ENCODE measurements around the gene PTK6. TPM values are rescaled to one million over a fixed set of nuclear protein-coding genes. Genes with fewer than 3 reads are reported as not detected.

Gene PTK6
- total and polyA plus RNA-seq, 2 of the 13 experiments (the other 11 are each of a cell fraction or from before 2014, with no cell fraction given): 0.08 TPM; not detected in 1

DNA sequence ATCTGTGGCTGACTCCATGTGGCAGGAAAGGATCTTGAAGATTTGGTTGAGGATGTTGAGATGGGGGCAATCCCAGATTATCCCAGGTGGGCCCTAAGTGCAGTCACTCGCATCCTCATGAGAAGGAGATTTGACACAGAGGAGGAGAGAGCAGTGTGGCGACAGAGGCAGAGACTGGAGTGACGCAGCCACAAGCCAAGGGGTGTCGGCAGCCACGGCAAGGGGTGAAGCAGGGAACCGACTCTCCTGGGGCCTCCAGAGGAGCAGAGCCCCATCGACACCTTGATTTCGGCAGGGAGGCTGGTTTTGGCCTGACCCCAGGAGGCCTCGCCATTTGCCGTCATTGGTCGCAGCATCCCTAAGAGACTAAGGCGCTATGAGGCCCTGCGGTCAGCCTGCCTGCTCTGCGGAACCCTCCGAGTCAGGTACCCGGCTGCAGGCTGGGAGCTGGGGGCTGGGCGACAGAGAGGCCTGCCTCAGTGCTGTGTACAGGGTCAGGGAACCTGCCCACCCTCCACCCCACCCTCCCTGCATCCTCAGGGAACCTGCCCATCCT is 50.8 kb downstream of the PTK6 start:
- TF ChIP-seq SP4 (CRISPR knock-in tag; IDR thresholded peaks at IDR 0.05): no peak
- TF ChIP-seq NCOA1 (CRISPR knock-in tag; IDR thresholded peaks at IDR 0.05): no peak
- no peak for TF ChIP-seq DPF2 (CRISPR knock-in tag; IDR thresholded peaks at IDR 0.05; ENCODE audit: borderline replicate concordance, low read depth)
- no peak for TF ChIP-seq ZNF263 (CRISPR knock-in tag; IDR thresholded peaks at IDR 0.05)
- TF ChIP-seq ZBTB46 (CRISPR knock-in tag; IDR thresholded peaks at IDR 0.05; ENCODE audit: borderline replicate concordance): no peak
- TF ChIP-seq, protein P1, sequence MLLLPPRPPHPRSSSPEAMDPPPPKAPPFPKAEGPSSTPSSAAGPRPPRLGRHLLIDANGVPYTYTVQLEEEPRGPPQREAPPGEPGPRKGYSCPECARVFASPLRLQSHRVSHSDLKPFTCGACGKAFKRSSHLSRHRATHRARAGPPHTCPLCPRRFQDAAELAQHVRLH (CRISPR knock-in tag; IDR thresholded peaks at IDR 0.05; ENCODE audit: borderline replicate concordance, low read depth): no peak
- TF ChIP-seq KMT2A (CRISPR knock-in tag; IDR thresholded peaks at IDR 0.05): no peak
- H4K20me1 ChIP-seq (ENCODE audit: insufficient read depth, low read length): peaks cover 2% of the 10 kb centered on the region; the same call in 1 of the 2 replicates
- 49% methylated on average over 13 of the region's 17 CpGs for WGBS (ENCODE audit: low lambda C conversion rate)
- FAIRE-seq (no peak), ATAC-seq (no peak), DNase-seq (ENCODE audit: low spot score) (no peak)
- in situ Hi-C loops (cut with HindIII; ENCODE audit: extremely low pct_ligation_motif_present, low pct_unique_long_range_greater_than_20kb) (no loop called here), intact Hi-C loops (cut with micrococcal nuclease; ENCODE audit: unreplicated experiment) (no loop called here)
- H3K4me3 ChIP-seq (replicated peaks in 1 of 3; ENCODE audit: insufficient read depth in 1 of 3, low read depth in 2 of 3, low read length in 3 of 3): no peak overlapping the region
- POLR2A ChIA-PET: no interaction called here
- peaks cover 30 to 75% of the 10 kb centered on the region in 2 experiments for H3K27me3 ChIP-seq (ENCODE audit: control insufficient read depth in 1 of 2, insufficient read depth in 2 of 2, low read length in 2 of 2)
- no peaks in the 10 kb centered on the region for H3K36me3 ChIP-seq (replicated peaks in 1 of 2; ENCODE audit: control insufficient read depth in 1 of 2, insufficient read depth in 2 of 2, low read length in 2 of 2)
- no peak overlapping the region for H2AFZ ChIP-seq (ENCODE audit: low read length)
- no peak overlapping the region for H3K27ac ChIP-seq (ENCODE audit: extremely low read length, insufficient read depth, low read length)
- CTCF ChIA-PET (ENCODE audit: low intra/inter-chr PET ratio, low total read pairs): no interaction called here
- BruUV-seq (replicated peaks): no TSS peak
- peaks cover 18% of the 10 kb centered on the region for H3K4me1 ChIP-seq (ENCODE audit: insufficient read depth, low read length)
- H3K9me3 ChIP-seq (ENCODE audit: low read length): no peaks in the 10 kb centered on the region
- no peaks in the 10 kb centered on the region for H3K79me2 ChIP-seq (ENCODE audit: insufficient read depth, low read length)
- H3K9ac ChIP-seq (ENCODE audit: insufficient read depth, low read depth, low read length): no peak overlapping the region
- no peak overlapping the region for H3K4me2 ChIP-seq (ENCODE audit: low read depth, low read length)

All from HepG2 (cell line).